Stimulated activated CD8-positive, alpha-beta memory T cell treated with anti-CD3 and anti-CD28 coated beads, Interleukin-15, amount 100 ng/mL, for 1 hour (primary cell): Measurements from ENCODE around the gene BANF1.
"Not testable (repeated sequence)": the region's sequence is repeated elsewhere in the genome, so short reads cannot be mapped to it uniquely, and the experiment has no call there.

Source experiments
- DNase-seq: peaks from one replicate; pipeline ENCODE4 v3.0.0-alpha.2; 2020; ENCODE audit warnings: low read depth

BANF1 gene

DNA sequence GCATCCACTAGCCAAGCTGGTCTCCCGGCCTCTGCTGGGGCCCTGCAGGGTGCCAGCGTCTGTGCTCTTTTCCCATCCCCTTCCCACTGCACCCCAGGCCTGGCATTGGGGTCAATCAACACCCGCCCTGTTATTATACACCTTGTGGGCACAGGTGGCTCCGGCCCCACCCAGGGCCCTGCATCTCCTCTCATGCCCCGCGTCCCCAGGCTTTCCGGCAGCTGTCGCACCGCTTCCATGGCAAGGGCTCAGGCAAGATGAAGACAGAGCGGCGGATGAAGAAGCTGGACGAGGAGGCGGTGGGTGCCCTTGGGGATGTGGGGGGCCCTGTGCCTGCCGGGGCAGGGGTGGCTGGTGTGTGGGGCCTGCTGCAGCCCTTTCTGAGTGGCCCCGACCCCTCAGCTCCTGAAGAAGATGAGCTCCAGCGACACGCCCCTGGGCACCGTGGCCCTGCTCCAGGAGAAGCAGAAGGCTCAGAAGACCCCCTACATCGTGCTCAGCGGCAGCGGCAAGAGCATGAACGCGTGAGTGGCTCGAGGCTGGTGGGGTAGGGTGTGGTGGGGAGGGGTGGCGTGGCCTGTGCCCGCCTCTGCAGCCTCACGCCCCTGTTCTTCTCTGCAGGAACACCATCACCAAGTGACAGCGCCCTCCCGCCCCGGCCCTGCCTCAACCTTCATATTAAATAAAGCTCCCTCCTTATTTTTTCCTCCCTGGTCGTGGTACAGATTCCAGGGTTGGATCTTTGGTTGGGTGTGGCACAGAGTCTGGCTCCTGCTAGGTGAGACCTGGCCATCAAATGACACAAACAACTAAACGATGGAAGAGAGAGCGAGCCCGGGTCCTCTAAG is 23.7 kb upstream of the BANF1 start:
- no peak for DNase-seq

DNA sequence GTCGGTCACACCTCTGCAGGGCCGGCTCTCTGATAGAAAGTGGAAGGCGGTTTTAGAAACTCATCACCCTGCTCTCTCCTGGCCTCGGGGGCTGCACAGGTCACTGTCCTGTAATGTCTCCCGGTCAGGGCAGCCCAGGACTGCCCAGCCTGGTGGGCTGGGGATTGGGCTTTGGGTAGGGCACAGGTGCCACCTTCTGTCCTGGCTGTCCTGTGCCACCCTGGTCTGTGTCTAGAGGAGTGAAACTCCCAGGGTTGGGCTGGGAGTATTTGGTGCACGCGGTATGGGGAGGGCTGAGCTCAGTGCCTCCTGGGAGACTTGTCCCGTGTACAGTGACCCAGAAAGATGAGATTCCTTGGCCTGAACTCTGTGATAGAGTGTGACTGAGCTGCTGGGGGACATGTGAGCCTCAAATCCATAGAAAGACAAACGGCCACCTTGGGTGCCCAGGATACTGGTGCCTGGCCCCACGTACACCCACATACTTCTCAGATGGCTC is 23.0 kb upstream of the BANF1 start:
- DNase-seq, result no peak

DNA sequence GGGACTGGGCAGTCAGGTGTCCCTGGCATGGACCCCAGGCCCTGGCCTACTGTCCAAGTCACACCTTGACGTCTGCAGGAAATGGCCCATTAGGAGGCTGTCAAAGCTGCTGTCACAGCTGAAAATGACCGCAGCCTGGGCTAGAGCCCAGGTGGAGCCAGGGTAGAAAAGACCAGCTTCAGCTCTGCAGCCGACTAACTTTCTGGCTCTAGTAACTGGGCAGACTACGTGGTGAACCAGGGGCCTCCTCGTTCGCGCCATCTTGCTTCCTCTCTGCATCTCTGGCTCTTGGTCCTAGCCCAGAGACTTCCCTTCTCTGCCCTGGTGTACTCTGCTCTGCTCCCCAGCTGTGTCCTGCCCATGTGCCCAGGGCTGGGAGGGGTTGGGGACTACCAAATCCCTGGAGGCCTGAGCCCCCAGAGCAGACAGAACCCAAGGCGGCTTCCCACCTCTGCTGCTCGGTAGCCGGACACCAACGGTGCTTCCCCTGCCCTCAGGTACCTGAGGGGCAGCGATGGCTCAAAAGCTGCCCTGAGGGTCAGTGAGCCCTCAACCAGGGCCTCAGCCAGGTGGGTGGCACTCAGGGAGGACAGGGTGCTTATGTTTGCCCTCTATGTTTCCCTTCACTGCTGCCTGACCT is 21.1 kb upstream of the BANF1 start:
- no peak for DNase-seq

DNA sequence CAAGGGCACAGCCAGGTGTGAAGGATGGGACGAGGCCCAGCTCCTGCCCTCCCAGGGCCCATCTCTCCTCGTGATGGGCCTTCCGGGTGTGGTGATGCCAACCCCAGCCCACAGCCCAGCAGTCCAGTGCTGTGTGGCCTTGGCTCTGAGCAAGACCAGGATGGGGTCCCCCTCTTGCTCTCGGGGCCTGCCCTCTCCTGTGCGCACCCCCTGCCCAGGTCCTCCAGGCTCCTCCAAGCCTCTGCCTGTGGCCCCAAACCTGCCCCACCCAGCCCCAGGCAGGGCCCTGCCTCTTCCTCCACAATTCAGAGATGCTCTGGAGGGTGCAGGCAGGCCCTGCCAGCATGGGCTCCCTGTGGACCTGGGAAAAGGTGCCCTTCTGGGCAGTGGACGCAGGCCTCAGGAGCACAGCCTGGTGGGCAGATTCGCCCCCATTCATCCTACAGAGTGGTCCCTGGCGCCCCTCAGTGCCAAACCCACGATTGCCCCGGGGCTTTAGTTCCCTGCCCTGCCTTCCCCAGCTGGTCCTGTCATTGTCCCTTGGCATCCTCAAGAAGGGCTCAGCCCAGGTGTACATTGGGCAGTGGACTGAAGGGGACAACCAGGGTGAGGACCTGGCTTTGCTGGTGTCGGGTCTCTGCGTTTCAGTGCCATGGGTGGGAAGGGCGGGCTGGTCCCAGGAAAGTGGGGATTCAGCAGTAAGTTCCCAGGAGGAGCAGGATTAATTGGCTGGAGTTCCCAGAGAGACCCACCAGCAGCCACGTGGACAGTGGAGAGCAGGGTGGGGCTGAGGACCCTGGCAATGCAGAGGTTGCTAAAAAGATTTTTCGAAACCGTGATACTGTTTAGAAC is 20.1 kb upstream of the BANF1 start:
- no peak for DNase-seq

DNA sequence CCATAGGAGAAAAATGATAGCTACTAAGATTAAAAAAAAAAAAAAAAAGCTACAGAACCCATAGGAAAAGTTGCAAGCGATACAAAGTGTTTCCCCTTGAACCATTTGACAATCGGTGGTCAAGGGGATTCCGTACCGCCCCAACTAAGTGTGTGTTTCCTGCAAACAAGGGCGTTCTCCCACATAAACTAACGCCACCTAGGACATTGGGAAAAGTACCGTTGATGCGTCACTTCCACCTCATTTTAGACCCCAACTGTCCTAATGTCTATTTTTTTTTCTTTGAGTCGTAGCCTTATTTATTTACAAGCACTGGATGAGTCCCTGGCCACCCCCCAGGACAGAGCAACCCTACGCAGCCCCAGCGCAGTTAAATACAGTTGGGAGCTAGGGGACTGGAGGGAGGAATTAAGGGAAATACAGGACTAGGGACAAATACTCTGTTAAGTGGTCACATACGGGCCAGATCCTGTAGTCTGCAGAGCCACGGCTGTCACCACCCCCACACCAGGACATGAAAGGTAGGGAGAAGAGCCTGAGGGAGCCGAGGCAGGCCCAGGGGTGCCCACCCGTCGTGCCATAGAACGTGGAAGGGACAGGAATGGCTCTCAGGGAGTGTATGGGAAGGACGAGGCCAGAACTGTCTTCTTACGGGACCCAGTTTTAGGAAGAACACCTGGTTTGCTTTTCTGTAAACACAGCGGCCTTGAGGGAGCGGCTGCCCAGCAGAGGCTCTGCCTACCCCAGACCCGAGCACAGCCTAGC is 19.3 kb upstream of the BANF1 start:
- DNase-seq, result no peak

DNA sequence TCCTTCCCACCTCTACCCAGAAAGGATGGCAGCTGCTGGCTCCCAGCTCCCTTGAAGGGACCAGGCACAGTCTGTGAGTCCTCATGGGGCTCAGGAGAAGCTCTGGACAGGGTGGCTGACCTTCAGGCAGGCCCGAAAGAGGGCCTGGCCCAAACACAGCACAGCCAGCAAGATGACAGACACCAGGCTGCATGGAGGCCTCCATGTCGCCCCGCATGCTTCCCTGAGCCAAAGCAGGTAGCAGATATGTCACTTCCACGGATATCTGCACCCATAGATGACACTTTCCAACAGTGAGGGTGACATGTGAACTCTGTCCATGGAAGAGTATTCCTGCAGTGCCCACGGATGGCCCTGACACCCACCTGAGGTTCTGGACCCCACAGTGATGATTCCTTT is 18.7 kb upstream of the BANF1 start:
- no peak for DNase-seq

DNA sequence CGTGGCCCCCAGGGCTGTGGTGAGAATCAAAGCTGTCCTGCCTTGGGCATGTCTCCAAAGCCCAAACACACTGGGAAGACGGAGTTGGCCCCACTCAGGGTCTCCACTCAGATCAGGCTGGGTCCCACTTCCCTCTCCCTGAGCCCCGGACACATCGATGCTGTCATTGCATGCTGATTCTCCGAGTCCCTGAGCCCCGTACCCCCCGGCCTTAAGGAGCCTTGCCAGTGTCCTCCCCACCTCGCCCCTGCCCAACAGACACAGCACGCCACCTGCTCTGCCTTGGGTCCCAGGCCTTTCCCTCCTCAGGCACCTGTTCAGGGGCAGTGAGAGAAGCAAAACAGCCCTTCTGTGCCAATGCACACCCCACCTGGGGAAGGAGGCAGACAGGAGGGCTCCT is 15.0 kb upstream of the BANF1 start:
- no peak for DNase-seq

DNA sequence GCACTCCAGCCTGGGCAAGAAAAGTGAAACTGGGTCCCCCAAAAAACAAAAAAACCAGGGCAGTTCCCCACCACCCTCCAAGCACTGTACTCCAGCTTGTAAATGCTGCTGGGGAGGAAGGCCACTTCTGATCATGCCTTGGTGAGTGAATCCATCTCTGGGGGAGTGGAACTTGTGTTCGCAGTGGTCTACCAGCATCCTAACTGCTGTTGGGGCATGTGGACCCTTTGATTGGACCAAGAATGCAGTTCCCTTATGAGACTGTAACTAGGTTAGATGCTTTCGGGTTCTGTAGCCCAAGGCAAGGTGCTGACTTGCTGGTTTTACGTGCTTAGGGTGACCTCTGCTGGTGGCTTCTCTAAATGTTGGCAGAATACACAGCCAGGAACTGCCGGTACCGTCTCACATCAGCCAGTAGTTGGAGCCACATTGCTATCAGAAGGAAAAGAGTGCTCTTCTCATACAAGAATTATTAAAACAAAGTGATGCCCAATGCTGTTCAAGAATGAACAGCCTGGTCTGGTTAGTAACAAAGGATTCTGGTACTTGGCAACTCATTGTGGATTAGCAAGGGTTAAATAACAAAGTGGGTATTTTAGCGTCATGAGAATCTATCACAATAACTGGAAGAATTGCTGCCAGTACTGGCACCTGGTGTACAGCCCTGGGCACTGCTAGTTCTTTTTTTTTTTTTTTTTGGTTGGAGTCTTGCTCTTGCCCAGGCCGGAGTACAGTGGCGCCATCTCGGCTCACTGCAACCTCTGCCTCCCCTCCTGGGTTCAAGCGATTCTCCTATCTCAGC is 13.3 kb upstream of the BANF1 start:
- DNase-seq, result peak; percentile 83

DNA sequence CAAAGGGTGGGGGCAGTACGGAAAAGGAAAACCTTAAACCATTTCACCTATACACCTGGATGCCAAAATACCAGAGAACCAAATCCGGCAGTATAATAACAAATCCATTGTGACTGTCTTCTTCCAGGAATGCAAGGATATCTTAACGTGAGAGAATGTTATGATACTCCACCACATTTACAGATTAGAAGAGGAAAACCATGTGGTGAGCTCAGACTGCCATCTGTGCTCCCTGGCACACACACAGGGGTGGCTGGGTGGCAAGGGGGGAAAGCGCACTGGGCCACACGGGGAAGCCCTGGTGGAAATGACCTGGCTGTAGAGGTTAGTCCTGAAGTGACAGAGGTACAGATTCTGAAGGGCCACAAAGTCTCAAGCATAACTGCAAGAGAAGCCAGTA is 10.2 kb upstream of the BANF1 start:
- no peak for DNase-seq

DNA sequence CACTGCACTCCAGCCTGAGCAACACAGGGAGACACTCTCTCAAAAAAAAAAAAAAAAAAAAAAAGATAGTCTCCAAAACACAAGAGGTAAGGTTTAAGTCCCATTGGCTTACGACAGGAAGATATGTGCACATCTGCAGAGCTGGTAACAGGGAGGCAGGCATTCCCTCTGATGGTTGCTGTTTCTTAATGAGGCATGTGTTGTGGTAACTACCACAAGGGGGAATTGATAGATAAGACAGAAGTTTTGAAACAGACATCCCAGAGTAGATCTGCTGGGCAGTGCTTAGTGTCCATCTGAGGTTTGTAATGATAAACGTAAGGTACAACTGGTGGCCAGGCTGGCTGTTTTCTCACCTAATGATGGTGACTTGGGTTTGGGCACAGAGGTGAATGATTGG is 5.0 kb upstream of the BANF1 start:
- DNase-seq, result no peak

DNA sequence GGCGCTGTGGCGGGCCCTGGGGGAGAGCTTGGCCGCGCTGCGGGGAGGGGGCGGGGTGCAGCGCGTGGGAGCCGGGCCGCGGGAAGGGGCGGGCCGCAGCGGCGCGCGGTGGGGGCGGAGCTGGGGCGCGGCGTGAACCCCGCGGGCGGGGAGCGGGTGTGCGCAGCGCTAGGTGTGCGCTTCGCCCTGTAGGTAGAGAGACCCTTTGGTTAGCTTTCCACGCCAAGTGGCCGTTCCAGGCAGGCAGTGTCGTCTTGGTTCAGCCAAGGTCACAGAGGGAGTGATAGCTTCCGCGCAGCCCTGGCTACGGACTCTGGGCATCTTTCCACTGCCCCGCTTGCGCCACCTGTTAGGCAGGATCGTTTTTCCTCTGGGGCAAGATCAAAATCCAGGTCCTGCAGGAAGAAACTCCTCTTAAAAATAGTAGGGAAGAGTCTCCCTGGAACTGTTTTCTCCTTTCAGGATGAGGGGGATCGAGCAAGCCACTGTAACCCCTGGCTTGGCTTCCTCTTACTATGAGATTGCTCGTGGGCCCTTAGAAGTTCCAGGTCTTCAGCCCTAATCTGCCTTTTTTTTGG is 434 bp downstream of the BANF1 start:
- no peak for DNase-seq

DNA sequence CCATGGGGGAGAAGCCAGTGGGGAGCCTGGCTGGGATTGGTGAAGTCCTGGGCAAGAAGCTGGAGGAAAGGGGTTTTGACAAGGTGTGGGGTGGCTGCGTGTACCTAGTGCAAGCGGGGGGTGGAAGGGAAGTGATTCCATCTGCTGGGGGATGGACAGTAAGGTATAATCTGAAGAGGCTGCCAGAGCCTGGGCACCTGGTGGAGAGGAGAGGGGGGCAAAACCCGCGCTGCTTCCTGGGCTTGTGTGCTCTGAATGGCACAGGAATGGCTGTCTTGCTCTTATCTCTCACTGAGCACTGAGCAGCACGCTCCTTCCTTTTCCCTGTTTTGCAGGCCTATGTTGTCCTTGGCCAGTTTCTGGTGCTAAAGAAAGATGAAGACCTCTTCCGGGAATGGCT is 988 bp downstream of the BANF1 start:
- DNase-seq, result no peak

DNA sequence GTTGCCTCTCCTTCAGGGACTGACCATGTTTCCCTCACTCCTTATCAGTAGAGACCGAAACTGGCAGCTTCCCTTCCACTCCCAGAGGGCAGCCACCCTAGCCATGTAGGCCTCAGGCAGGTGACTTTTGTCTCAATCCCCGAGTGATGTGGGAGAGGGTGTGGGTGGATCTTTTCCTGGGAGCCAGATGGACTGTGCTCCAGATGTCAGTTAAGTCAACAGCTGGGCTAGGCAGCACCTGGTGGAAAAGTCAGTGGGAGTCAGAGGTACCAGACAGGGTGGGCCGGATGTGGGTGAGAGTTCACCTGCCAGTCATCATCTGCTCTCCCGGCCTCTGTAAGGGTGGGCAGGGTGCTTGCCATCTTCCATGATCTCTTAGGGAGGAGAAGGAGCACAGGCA is 1.9 kb downstream of the BANF1 start:
- DNase-seq, result no peak

DNA sequence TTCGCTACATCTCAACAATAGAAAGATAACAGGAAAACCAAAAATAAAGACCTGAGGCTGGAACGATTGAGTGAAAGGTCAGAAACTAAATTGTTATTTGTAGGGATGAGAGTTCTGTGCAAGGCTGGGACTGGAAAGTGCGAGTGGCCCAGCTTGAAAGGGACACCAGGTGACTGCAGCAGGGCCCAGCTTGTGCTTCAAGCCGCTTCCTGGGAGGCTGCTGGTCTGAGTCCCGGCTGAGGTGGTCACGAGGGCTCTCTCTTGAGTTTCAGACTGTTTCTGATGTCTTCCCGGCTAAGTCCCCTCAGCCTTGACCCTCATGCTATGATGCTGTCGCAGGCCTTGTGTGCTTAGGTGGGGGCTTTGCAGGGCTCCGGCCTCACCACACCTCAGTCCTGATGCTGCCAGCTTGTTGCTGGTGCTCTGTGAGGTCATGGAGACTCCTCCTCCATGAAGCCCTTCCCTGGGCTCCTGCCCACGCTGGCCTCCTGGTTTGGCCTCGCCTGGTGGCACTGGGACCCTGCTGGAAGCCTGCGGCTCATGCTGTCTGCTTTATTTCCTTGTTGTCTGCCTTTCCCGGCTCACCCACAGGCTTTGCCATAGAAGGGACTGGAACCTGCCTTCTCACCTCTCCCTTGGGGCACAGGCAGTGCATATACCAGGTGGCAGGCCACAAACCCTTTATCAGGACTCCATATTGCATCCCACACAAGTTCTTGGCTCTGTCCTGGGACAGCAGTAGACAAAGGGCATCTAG is 4.0 kb downstream of the BANF1 start:
- no peak for DNase-seq

DNA sequence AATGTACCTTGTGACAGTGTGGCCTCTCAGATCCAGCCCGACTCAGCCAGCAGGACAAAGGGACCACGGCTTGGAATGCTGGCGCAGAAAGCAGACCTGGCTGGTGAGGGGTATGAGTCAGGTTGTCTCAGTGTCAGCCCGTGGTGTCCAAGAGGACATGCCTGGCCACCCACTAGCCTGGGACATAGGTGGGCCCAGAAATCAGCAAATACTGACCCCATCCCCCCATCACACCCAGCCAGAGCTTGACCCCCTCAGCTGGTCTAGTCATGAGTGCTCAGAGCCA is 4.5 kb downstream of the BANF1 start:
- DNase-seq, result no peak

DNA sequence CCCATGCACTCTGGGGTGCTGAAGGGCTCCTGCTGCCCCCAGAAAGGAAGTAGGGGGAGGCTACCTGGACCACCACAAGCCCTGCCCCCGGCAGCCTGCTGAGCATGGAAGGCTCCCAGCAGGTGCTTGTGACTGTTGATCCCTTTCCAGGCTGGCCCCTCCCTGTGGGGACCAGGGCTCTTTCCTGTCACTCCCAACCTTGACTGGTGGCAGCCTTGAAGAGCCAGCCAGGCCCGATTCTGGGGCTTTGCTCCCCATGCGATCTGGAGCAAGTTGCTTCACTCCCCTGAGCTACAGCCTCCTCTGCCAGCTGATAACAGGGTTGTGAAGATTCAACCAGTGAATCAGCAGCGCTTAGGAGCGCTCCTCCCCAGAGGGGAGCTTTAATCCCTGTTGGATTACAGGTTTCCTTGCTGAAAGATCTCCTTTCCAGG is 4.9 kb downstream of the BANF1 start:
- DNase-seq, result no peak

DNA sequence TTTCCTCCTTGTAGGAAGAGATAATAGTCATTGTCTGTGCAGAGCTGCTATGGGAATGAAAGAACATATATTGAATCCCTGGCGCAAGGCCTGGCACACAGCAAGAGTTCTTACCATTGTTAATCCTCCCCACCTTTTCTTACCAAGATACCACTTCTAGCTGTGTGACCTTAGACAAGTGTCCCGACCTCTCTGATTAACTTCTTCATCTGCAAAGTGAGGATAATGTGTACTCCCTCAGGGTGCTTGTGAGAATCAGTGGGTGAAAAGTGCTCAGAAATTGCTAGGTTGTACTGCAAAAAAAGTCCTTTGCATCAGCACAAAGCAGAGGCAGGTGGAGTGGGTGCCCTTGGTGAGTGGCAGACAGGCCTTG is 5.8 kb downstream of the BANF1 start:
- DNase-seq, result no peak

DNA sequence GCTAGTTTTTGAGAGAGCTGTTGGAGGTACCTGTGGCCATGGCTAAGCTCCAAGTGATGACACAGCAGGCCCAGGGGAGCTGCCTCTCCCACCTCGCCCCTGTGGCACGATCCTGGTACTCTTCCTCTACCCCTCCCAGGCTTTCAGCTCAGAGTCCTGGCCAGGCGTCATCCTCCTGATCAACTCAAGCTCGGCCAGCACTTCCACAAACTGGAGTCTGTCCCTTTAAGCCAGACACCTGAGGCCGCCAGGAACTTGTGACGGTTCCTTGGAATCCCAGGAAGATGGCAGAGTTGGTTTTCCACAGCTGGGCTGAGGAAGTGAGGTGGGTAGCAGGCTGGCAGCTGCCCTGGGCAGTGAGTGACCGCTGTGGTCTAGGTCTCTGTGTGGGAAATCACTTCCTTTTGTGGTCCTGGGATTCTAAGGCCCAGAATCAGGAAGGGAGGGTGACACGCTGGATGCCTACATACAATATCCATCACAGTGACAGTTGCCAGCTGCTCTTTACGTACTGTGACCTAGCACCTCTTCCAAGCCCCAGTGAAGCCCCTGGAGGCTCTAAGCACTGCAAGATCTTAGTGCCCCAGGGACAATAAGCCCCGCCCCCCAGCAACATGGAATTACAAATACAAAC is 6.3 kb downstream of the BANF1 start:
- DNase-seq, result no peak

DNA sequence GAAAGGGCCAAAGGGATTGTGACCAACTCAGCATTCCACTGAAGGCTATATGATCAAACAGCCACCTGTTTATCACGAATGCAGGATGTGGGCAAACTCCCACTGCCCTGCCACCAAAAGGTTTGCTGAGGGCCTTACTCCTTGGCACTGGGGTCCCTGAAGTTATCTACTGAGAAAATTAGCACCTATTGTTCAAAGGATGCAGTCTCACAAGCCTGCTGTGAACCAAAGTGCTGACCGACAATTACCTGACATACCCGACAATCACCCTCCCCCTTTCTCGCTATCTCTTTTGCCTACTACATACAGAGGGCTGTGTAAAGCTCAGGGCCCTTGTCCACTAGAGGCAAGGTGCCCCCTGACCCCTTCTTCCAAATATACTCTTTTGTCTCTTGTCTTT is 7.7 kb downstream of the BANF1 start:
- DNase-seq, result not testable (repeated sequence)
